Stimulated activated CD8-positive, alpha-beta memory T cell treated with anti-CD3 and anti-CD28 coated beads, Interleukin-7, amount 100 ng/mL, for 24 hours (primary cell): ENCODE data around the gene PPP1R1A.

Experiments used
- DNase-seq: peaks from one replicate; pipeline ENCODE4 v3.0.0-alpha.2; 2020; ENCODE audit warnings: low read depth

The PPP1R1A gene

GRCh38 chr12:54529581-54529980 lies 58.9 kb downstream of the PPP1R1A start:
- DNase-seq, result no peak
